Measurements from ENCODE around the gene MTMR2.

- TF ChIP-seq CTCF (IDR thresholded peaks at IDR 0.05) (no peak), POLR2A (IDR thresholded peaks at IDR 0.05) (no peak)
Measured at GRCh38 chr11:95829580-95830259, 94.2 kb downstream of the MTMR2 start.

Measured in adrenal gland (tissue), 5 donors.